OCI-LY7 (cell line): Measurements from ENCODE around the gene ZNF484.

ENCODE experiments used
- EZH2phosphoT487 ChIP-seq: fragments of 200-600 bp; sonication (generic); IDR thresholded peaks from 2 replicates; pipeline ENCODE4 v1.6.1; 2018; ENCODE audit warnings: low read depth, borderline replicate concordance, mild to moderate bottlenecking, mixed run types, antibody characterized with exemption, low read length, moderate library complexity, mixed read lengths
- TF ChIP-seq, protein P1 (sequence below): fragments of 200-600 bp; sonication (generic); conservative IDR thresholded peaks from 2 replicates; pipeline ENCODE4 v1.5.1; 2014; ENCODE audit warnings: mild to moderate bottlenecking, antibody characterized with exemption, low read length, moderate library complexity, mixed read lengths

DNA sequence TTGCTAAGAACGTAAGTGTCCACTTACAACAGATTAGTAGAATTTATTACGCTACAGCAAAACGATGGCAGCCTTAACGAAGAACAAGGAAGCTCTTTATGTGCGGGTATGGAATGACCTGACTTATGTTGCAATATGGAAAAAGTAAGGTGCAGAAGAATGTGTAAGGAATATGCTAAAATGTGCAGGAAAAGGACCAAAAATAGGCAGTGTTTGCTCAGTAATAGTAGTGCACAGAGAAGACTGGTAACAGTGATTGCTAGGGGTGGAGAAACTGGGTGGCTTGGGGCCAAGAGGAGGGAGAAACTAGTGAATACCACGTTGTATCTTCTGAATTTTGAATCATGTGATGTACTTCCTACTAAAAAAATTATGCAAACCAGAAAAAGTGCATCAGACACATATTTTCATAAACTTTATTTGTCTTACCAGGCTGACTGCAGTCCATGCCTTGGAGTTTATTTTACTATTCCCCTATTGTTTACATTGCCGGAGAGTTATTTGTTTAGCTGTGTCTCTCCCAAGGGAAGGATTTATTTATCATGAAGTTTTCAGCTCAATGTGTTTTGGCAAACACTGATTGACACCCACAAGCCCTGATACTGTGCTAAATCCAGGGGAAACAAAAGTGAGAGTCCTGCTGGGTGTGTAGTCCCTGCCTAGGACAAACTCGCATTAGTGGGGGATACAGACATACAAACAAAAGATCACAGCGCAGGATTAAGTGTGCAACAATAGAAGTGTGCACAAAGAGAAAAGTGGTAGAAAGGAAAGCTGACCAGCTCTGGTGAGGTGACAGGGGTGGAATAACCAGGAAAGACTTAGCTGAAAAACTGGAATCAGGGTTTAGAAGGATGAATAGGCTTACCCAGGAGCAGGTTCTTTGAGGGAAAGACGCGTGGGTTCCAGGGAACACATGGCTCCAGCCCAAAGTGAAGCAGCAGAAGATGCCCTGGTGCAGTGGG, 34.0 kb upstream of the ZNF484 start:
- TF ChIP-seq, protein P1, sequence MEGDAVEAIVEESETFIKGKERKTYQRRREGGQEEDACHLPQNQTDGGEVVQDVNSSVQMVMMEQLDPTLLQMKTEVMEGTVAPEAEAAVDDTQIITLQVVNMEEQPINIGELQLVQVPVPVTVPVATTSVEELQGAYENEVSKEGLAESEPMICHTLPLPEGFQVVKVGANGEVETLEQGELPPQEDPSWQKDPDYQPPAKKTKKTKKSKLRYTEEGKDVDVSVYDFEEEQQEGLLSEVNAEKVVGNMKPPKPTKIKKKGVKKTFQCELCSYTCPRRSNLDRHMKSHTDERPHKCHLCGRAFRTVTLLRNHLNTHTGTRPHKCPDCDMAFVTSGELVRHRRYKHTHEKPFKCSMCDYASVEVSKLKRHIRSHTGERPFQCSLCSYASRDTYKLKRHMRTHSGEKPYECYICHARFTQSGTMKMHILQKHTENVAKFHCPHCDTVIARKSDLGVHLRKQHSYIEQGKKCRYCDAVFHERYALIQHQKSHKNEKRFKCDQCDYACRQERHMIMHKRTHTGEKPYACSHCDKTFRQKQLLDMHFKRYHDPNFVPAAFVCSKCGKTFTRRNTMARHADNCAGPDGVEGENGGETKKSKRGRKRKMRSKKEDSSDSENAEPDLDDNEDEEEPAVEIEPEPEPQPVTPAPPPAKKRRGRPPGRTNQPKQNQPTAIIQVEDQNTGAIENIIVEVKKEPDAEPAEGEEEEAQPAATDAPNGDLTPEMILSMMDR, result no peak
- TF ChIP-seq EZH2phosphoT487, result no peak
